HepG2 (cell line): ENCODE data around the gene CEP57L1. TPM values are rescaled to one million over a fixed set of nuclear protein-coding genes. Genes with fewer than 3 reads are reported as not detected.
"Not testable (repeated sequence)": the region's sequence is repeated elsewhere in the genome, so short reads cannot be mapped to it uniquely, and the experiment has no call there.

Experiments used
- ATAC-seq: fragments of 200-7000 bp; cut with Tn5 transposase; 3 replicates; pipeline ENCODE4 v1.9.1; 2020; ENCODE audit warnings: mild to moderate bottlenecking, moderate library complexity
- BruUV-seq: library from RNA; stranded (reverse); fragments of 400-500 nt; replicated peaks from 2 replicates; lab custom pipeline; 2021; lab: Mats Ljungman, UMichigan
- CTCF ChIA-PET: fragments of 300-600 bp; formaldehyde crosslinking; extraction: SDS; loops from one replicate; lab custom pipeline; 2021; ENCODE audit warnings: low total read pairs, inconsistent platforms, low intra/inter-chr PET ratio; lab: Yijun Ruan, JAX
- POLR2A ChIA-PET: fragments of 350-600 bp; sonication (Branson Sonifier 250); formaldehyde crosslinking; loops from one replicate; lab custom pipeline; 2020; ENCODE audit warnings: antibody characterized with exemption, inconsistent platforms; lab: Yijun Ruan, JAX
- DNase-seq: peaks from one replicate; pipeline ENCODE4 v3.0.0-alpha.2; 2015; ENCODE audit warnings: low spot score
- FAIRE-seq: peaks from 3 replicates; lab custom pipeline; 2011; peaks lifted over from hg19 to GRCh38; lab: Jason Lieb, UNC
- H2AFZ ChIP-seq: one replicate; pipeline ENCODE4 v1.6.1; 2011; ENCODE audit warnings: low read length, inconsistent platforms
- H3K27ac ChIP-seq: fragments of 300-600 bp; 3 replicates; pipeline ENCODE4 v1.8.0; 2011; ENCODE audit warnings: mixed run types, mild to moderate bottlenecking, mixed read lengths, low read length, inconsistent platforms; ENCODE audit not compliant: insufficient read depth; ENCODE audit errors: extremely low read length
- H3K27me3 ChIP-seq, 2 experiments: fragments of 200-600 bp in 1 of 2; 2 replicates in 1 of 2; 3 replicates in 1 of 2; pipeline versions ENCODE4 v1.6.0 to v1.8.0; 2011; ENCODE audit warnings: low read length in 2 of 2, mild to moderate bottlenecking in 2 of 2, moderate library complexity in 2 of 2, inconsistent platforms in 1 of 2; ENCODE audit not compliant: insufficient read depth in 2 of 2, control insufficient read depth in 1 of 2
- H3K36me3 ChIP-seq, 2 experiments: fragments of 200-600 bp in 1 of 2; replicated peaks in 1 of 2; 2 replicates in 1 of 2; 3 replicates in 1 of 2; pipeline versions ENCODE4 v1.5.1 to v1.8.0; 2011; ENCODE audit warnings: low read length in 2 of 2, inconsistent platforms in 1 of 2; ENCODE audit not compliant: insufficient read depth in 2 of 2, control insufficient read depth in 1 of 2
- H3K4me1 ChIP-seq: 2 replicates; pipeline ENCODE4 v1.5.1; 2012; ENCODE audit warnings: low read length, inconsistent platforms; ENCODE audit not compliant: insufficient read depth
- H3K4me2 ChIP-seq: 2 replicates; pipeline ENCODE4 v1.6.0; 2011; ENCODE audit warnings: low read depth, low read length, inconsistent platforms
- H3K4me3 ChIP-seq, 3 experiments: fragments of 200-600 bp in 1 of 3; sonication (generic), shearing (Covaris generic) in 1 of 3; replicated peaks in 1 of 3; 2 replicates each; pipeline ENCODE4 v1.5.1; 2011 to 2016; ENCODE audit warnings: low read length in 3 of 3, inconsistent platforms in 2 of 3, low read depth in 2 of 3, mild to moderate bottlenecking in 2 of 3, control low read depth in 1 of 3, mixed read lengths in 1 of 3; ENCODE audit not compliant: insufficient read depth in 1 of 3
- H3K79me2 ChIP-seq: one replicate; pipeline ENCODE4 v1.6.1; 2011; ENCODE audit warnings: low read length, inconsistent platforms; ENCODE audit not compliant: insufficient read depth
- H3K9ac ChIP-seq: 2 replicates; pipeline ENCODE4 v1.6.0; 2011; ENCODE audit warnings: mild to moderate bottlenecking, low read depth, low read length, inconsistent platforms; ENCODE audit not compliant: insufficient read depth
- H3K9me3 ChIP-seq: 2 replicates; pipeline ENCODE4 v1.5.1; 2012; ENCODE audit warnings: mild to moderate bottlenecking, low read length
- H4K20me1 ChIP-seq: 2 replicates; pipeline ENCODE4 v1.6.0; 2011; ENCODE audit warnings: inconsistent platforms, mild to moderate bottlenecking, low read length, moderate library complexity; ENCODE audit not compliant: insufficient read depth
- ARNT2 ChIP-seq: sonication (generic); formaldehyde crosslinking; IDR thresholded peaks from 2 replicates; pipeline ENCODE4 v1.8.0; 2022; ENCODE audit warnings: mild to moderate bottlenecking, low read depth, missing genetic modification reagents, moderate library complexity
- KLF15 ChIP-seq: sonication (generic); formaldehyde crosslinking; IDR thresholded peaks from 2 replicates; pipeline ENCODE4 v1.8.1; 2023; ENCODE audit warnings: borderline replicate concordance, mild to moderate bottlenecking, inconsistent platforms, missing genetic modification reagents, mixed read lengths
- KLF16 ChIP-seq, 2 experiments: sonication (generic) in 1 of 2; formaldehyde crosslinking in 1 of 2; IDR thresholded peaks; 2 replicates each; pipeline versions ENCODE4 v1.6.1 to v1.8.0; 2016 to 2023; ENCODE audit warnings: missing genetic modification reagents in 2 of 2, missing compliant biosample characterization in 1 of 2
- NCOA5 ChIP-seq: sonication (generic); formaldehyde crosslinking; IDR thresholded peaks from 2 replicates; pipeline ENCODE4 v1.4.0; 2020; ENCODE audit warnings: missing genetic modification reagents
- SOX6 ChIP-seq, 2 experiments: fragments of 450-650 bp in 1 of 2; sonication (generic) in 1 of 2; formaldehyde crosslinking in 1 of 2; IDR thresholded peaks; 2 replicates each; pipeline versions ENCODE4 v1.4.0 to v1.6.1; 2017 to 2020; ENCODE audit warnings: antibody characterized with exemption in 1 of 2, mild to moderate bottlenecking in 1 of 2, missing genetic modification reagents in 1 of 2
- SRSF4 ChIP-seq: fragments of 200-400 bp; formaldehyde crosslinking; IDR thresholded peaks from one replicate; pipeline ENCODE4 v1.6.1; 2018; ENCODE audit warnings: mild to moderate bottlenecking, low read depth, low read length, moderate library complexity; ENCODE audit not compliant: poor library complexity, severe bottlenecking
- TCF7 ChIP-seq: sonication (generic); IDR thresholded peaks from 2 replicates; pipeline ENCODE4 v1.6.1; 2016; ENCODE audit warnings: antibody characterized with exemption, low read depth
- ZNF720 ChIP-seq: sonication (generic); formaldehyde crosslinking; IDR thresholded peaks from 2 replicates; pipeline ENCODE4 v1.4.0; 2020; ENCODE audit warnings: missing genetic modification reagents
- ZNF75D ChIP-seq: sonication (generic); formaldehyde crosslinking; IDR thresholded peaks from 2 replicates; pipeline ENCODE4 v1.8.1; 2023; ENCODE audit warnings: missing genetic modification reagents, mild to moderate bottlenecking, borderline replicate concordance
- ZNF891 ChIP-seq: sonication (generic); formaldehyde crosslinking; IDR thresholded peaks from 2 replicates; pipeline ENCODE4 v1.5.0; 2020; ENCODE audit warnings: mild to moderate bottlenecking, missing genetic modification reagents
- WGBS: methylation state at CpG from one replicate; pipeline ENCODE4 v1.1.6; 2017; ENCODE audit warnings: low lambda C conversion rate; 5-methylcytosine and 5-hydroxymethylcytosine counted together
- in situ Hi-C: cut with HindIII; loops from 2 replicates; pipeline ENCODE4 v1.10.0; 2017; ENCODE audit warnings: low pct_unique_long_range_greater_than_20kb; ENCODE audit not compliant: extremely low pct_ligation_motif_present
- intact Hi-C: fragments of 100-400 bp; cut with micrococcal nuclease; formaldehyde crosslinking; loops from one replicate; pipeline ENCODE4 v1.10.0; 2022; ENCODE audit not compliant: unreplicated experiment
- polyA plus RNA-seq, 8 experiments: library from polyadenylated mRNA; depleted of rRNA in 3 of 8; stranded (reverse) in 7 of 8; unstranded in 1 of 8; fragments of >200 nt; fragmentation: Illumina TruSeq in 4 of 8; extraction: Trizol in 4 of 8; gene quantifications; 2 replicates each; pipeline versions ENCODE4 v1.2.1 to v1.2.3, GENCODE V29; 2011 to 2016; ENCODE audit warnings: low read depth in 4 of 8, missing spikeins in 1 of 8, mixed read lengths in 1 of 8; ENCODE audit not compliant: insufficient read depth in 1 of 8
- total RNA-seq, 5 experiments: library from RNA; depleted of rRNA; stranded (reverse); fragments of >200 nt; fragmentation: Illumina TruSeq; extraction: Trizol; gene quantifications; 2 replicates each; pipeline ENCODE4 v1.2.3, GENCODE V29; 2016; ENCODE audit warnings: low read depth in 1 of 5
- TF ChIP-seq, protein P1 (sequence below): sonication (generic); formaldehyde crosslinking; IDR thresholded peaks from 2 replicates; pipeline ENCODE4 v1.4.0; 2020; ENCODE audit warnings: mild to moderate bottlenecking, missing genetic modification reagents
- TF ChIP-seq, protein P2 (sequence below): sonication (generic); formaldehyde crosslinking; IDR thresholded peaks from 2 replicates; pipeline ENCODE4 v1.4.0; 2020; ENCODE audit warnings: mild to moderate bottlenecking, missing genetic modification reagents
- TF ChIP-seq, protein P3 (sequence below): sonication (generic); formaldehyde crosslinking; conservative IDR thresholded peaks from 2 replicates; pipeline ENCODE4 v1.4.0; 2020; ENCODE audit warnings: missing genetic modification reagents

CEP57L1 gene
- total and polyA plus RNA-seq, 2 of the 13 experiments (the other 11 are each of a cell fraction or from before 2014, with no cell fraction given), result 7.7 to 15.5 TPM

DNA sequence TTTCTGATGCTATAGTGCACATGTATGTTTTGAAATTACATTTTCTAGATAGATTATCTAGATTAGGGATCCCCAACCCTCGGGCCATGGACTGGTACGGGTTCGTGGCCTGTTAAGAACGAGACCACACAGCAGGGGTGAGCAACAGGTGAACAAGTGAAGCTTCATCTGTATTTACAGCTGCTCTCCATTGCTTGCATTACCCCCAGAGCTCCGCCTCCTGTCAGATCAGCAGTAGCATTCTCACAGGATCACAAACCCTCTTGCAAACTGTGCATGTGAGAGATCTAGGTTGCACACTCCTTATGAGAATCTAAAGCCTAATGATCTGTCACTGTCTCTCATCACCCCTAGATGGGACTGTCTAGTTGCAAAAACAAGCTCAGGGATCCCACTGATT is 10.4 kb downstream of the CEP57L1 start:
- no peak overlapping the region for H3K4me2 ChIP-seq
- WGBS, result 91% methylated on average over 5 of the region's 5 CpGs
- no peak for TF ChIP-seq ZNF720 (CRISPR knock-in tag)
- TF ChIP-seq ZNF891 (CRISPR knock-in tag), result no peak
- TF ChIP-seq TCF7, result no peak
- TF ChIP-seq, protein P1, sequence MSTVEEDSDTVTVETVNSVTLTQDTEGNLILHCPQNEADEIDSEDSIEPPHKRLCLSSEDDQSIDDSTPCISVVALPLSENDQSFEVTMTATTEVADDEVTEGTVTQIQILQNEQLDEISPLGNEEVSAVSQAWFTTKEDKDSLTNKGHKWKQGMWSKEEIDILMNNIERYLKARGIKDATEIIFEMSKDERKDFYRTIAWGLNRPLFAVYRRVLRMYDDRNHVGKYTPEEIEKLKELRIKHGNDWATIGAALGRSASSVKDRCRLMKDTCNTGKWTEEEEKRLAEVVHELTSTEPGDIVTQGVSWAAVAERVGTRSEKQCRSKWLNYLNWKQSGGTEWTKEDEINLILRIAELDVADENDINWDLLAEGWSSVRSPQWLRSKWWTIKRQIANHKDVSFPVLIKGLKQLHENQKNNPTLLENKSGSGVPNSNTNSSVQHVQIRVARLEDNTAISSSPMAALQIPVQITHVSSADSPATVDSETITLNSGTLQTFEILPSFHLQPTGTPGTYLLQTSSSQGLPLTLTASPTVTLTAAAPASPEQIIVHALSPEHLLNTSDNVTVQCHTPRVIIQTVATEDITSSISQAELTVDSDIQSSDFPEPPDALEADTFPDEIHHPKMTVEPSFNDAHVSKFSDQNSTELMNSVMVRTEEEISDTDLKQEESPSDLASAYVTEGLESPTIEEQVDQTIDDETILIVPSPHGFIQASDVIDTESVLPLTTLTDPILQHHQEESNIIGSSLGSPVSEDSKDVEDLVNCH (CRISPR knock-in tag), result no peak
- TF ChIP-seq, protein P2, sequence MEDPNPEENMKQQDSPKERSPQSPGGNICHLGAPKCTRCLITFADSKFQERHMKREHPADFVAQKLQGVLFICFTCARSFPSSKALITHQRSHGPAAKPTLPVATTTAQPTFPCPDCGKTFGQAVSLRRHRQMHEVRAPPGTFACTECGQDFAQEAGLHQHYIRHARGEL (CRISPR knock-in tag), result no peak
- no peak for TF ChIP-seq KLF15 (CRISPR knock-in tag)
- no peak for TF ChIP-seq ZNF75D
- TF ChIP-seq, protein P3, sequence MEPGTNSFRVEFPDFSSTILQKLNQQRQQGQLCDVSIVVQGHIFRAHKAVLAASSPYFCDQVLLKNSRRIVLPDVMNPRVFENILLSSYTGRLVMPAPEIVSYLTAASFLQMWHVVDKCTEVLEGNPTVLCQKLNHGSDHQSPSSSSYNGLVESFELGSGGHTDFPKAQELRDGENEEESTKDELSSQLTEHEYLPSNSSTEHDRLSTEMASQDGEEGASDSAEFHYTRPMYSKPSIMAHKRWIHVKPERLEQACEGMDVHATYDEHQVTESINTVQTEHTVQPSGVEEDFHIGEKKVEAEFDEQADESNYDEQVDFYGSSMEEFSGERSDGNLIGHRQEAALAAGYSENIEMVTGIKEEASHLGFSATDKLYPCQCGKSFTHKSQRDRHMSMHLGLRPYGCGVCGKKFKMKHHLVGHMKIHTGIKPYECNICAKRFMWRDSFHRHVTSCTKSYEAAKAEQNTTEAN, result no peak
- TF ChIP-seq ARNT2 (CRISPR knock-in tag), result no peak
- TF ChIP-seq NCOA5 (CRISPR knock-in tag), result no peak
- TF ChIP-seq SOX6 (IDR thresholded peaks at IDR 0.05), result no peak
- TF ChIP-seq SOX6 (CRISPR knock-in tag; IDR thresholded peaks at IDR 0.05), result no peak
- no peak for TF ChIP-seq SRSF4
- TF ChIP-seq KLF16 (CRISPR knock-in tag; IDR thresholded peaks at IDR 0.05), result no peak
- ChIA-PET CTCF (no interaction called here), POLR2A (no interaction called here)
- no peak for DNase-seq
- H4K20me1 ChIP-seq, result no peaks in the 10 kb centered on the region
- no peaks in the 10 kb centered on the region for H3K27me3 ChIP-seq
- H3K27ac ChIP-seq, result no peak overlapping the region
- H3K36me3 ChIP-seq, result no peaks in the 10 kb centered on the region
- BruUV-seq, result no TSS peak
- no peak overlapping the region for H3K9ac ChIP-seq
- H3K9me3 ChIP-seq, result no peaks in the 10 kb centered on the region
- no peak for FAIRE-seq
- H3K4me1 ChIP-seq, result no peaks in the 10 kb centered on the region
- in situ Hi-C loops, result no loop called here
- H2AFZ ChIP-seq, result no peak overlapping the region
- no peak overlapping the region for H3K4me3 ChIP-seq
- no peak for ATAC-seq
- intact Hi-C loops, result no loop called here
- H3K79me2 ChIP-seq, result no peaks in the 10 kb centered on the region

DNA sequence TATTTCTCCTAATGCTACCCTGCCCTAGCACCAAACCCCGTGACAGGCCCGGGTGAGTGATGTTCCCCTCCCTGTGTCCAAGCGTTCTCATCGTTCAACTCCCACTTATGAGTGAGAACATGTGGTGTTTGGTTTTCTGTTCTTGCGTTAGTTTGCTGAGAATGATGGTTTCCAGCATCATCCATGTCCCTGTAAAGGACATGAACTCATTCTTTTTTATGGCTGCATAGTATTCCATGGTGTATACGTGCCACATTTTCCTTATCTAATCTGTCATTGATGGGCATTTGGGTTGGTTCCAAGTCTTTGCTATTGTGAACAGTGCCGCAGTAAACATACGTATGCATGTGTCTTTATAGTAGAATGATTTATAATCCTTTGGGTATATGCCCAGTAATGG is 14.4 kb downstream of the CEP57L1 start:
- H3K4me2 ChIP-seq, BruUV-seq, H3K4me1 ChIP-seq, intact Hi-C loops, H2AFZ ChIP-seq, H3K9me3 ChIP-seq, in situ Hi-C loops, H3K79me2 ChIP-seq, H3K36me3 ChIP-seq, H4K20me1 ChIP-seq, ATAC-seq, POLR2A ChIA-PET, H3K9ac ChIP-seq, FAIRE-seq, CTCF ChIA-PET, H3K27ac ChIP-seq, DNase-seq, H3K4me3 ChIP-seq, H3K27me3 ChIP-seq: not testable (repeated sequence)
- 98% methylated on average over 8 of the region's 8 CpGs for WGBS
